Panc1 (cell line): ENCODE data around the gene NARF. TPM values are rescaled to one million over a fixed set of nuclear protein-coding genes. Genes with fewer than 3 reads are reported as not detected.

Experiments
- ATAC-seq: fragments of 200-7000 bp; cut with Tn5 transposase; 2 replicates; pipeline ENCODE4 v1.9.1; 2020; ENCODE audit warnings: mild to moderate bottlenecking, moderate library complexity
- BruUV-seq: library from RNA; stranded (reverse); fragments of 400-500 nt; replicated peaks from 2 replicates; lab custom pipeline; 2021; lab: Mats Ljungman, UMichigan
- CTCF ChIA-PET: fragments of 300-600 bp; sonication (Branson Sonifier 250); formaldehyde crosslinking; loops from one replicate; lab custom pipeline; 2022; ENCODE audit warnings: antibody characterized with exemption; lab: Charles Lee
- POLR2A ChIA-PET: fragments of 300-600 bp; sonication (Branson Sonifier 250); formaldehyde crosslinking; loops from one replicate; lab custom pipeline; 2022; ENCODE audit warnings: antibody characterized with exemption; lab: Charles Lee
- DNase-seq: peaks from one replicate; pipeline ENCODE4 v3.0.0-alpha.2; 2010; ENCODE audit warnings: low read depth, low spot score
- H3K27ac ChIP-seq: 2 replicates; pipeline ENCODE4 v1.5.1; 2011; ENCODE audit warnings: mild to moderate bottlenecking, low read length, inconsistent platforms
- H3K27me3 ChIP-seq: fragments of 200-500 bp; sonication (Bioruptor generic); 2 replicates; pipeline ENCODE4 v1.6.0; 2014; ENCODE audit warnings: low read length, inconsistent platforms; ENCODE audit not compliant: control insufficient read depth, insufficient read depth
- H3K36me3 ChIP-seq: fragments of 200-500 bp; sonication (Bioruptor generic); 2 replicates; pipeline ENCODE4 v1.5.1; 2014; ENCODE audit warnings: inconsistent platforms, mild to moderate bottlenecking, low read length, moderate library complexity; ENCODE audit not compliant: control insufficient read depth, insufficient read depth
- H3K4me1 ChIP-seq: 2 replicates; pipeline ENCODE4 v1.5.1; 2011; ENCODE audit warnings: inconsistent platforms, mild to moderate bottlenecking, low read length, moderate library complexity; ENCODE audit not compliant: control insufficient read depth, insufficient read depth
- H3K4me3 ChIP-seq, 2 experiments: 2 replicates each; pipeline ENCODE4 v1.5.1; 2011 to 2012; ENCODE audit warnings: low read depth in 2 of 2, low read length in 2 of 2, mild to moderate bottlenecking in 2 of 2, inconsistent platforms in 1 of 2, moderate library complexity in 1 of 2
- H3K9me3 ChIP-seq: fragments of 200-500 bp; sonication (Bioruptor generic); 2 replicates; pipeline ENCODE4 v1.5.1; 2014; ENCODE audit warnings: low read depth, mild to moderate bottlenecking, inconsistent platforms, low read length, moderate library complexity; ENCODE audit not compliant: control insufficient read depth, insufficient read depth
- CTCF ChIP-seq: fragments of 450-650 bp; IDR thresholded peaks from 2 replicates; pipeline ENCODE4 v1.5.1; 2017; ENCODE audit warnings: mild to moderate bottlenecking
- POLR2AphosphoS5 ChIP-seq: IDR thresholded peaks from 2 replicates; pipeline ENCODE4 v1.6.1; 2012; ENCODE audit warnings: mild to moderate bottlenecking, low read depth, low read length, moderate library complexity
- REST ChIP-seq, 2 experiments: IDR thresholded peaks; 2 replicates each; pipeline ENCODE4 v1.6.1; 2011 to 2012; ENCODE audit warnings: low read depth in 2 of 2, control low read depth in 1 of 2, low read length in 1 of 2, mild to moderate bottlenecking in 1 of 2, moderate library complexity in 1 of 2; ENCODE audit not compliant: insufficient read depth in 1 of 2
- SIN3A ChIP-seq: IDR thresholded peaks from 2 replicates; pipeline ENCODE4 v1.6.1; 2012; ENCODE audit warnings: low read depth, mild to moderate bottlenecking, low read length, moderate library complexity, borderline replicate concordance; ENCODE audit not compliant: insufficient read depth
- TCF7L2 ChIP-seq: IDR thresholded peaks from 2 replicates; pipeline ENCODE4 v1.6.1; 2011; ENCODE audit warnings: mild to moderate bottlenecking, low read depth, low read length, inconsistent platforms
- in situ Hi-C: cut with HindIII; loops from 2 replicates; pipeline ENCODE4 v1.10.0; 2016; ENCODE audit warnings: low sequenced_read_pairs, low pct_unique_long_range_greater_than_20kb
- intact Hi-C: fragments of 100-400 bp; cut with micrococcal nuclease; formaldehyde crosslinking; loops from one replicate; pipeline ENCODE4 v1.10.0; 2022; ENCODE audit not compliant: unreplicated experiment
- total RNA-seq: library from RNA; stranded (reverse); gene quantifications from one replicate; pipeline ENCODE4 v1.2.1, GENCODE V29; 2021; ENCODE audit not compliant: unreplicated experiment

The NARF gene
- total RNA-seq, 1 experiment from 2014 or later = 60.9 TPM

- no peaks in the 10 kb centered on the region for H3K9me3 ChIP-seq
- in situ Hi-C loops = no loop called here
- ATAC-seq (no peak; the same call in 1 of the 2 replicates), DNase-seq (no peak)
- H3K27ac ChIP-seq = peak overlapping the region; percentile 78
- TF ChIP-seq CTCF (no peak), POLR2AphosphoS5 (no peak), REST (IDR thresholded peaks at IDR 0.05; ENCODE audit: insufficient read depth in 1 of 2, low read depth in 2 of 2, low read length in 1 of 2) (no peak), TCF7L2 (no peak), SIN3A (no peak)
- H3K36me3 ChIP-seq = no peaks in the 10 kb centered on the region; the same call in 1 of the 2 replicates
- H3K4me3 ChIP-seq = peak overlapping the region; percentile 79 to 98
- POLR2A ChIA-PET = no interaction called here
- CTCF ChIA-PET = no interaction called here
- intact Hi-C loops = no loop called here
- peaks cover 21% of the 10 kb centered on the region for H3K4me1 ChIP-seq
- BruUV-seq = no TSS peak
- H3K27me3 ChIP-seq = no peaks in the 10 kb centered on the region
Measured at GRCh38 chr17:82449883-82450356, 8.6 kb upstream of the NARF start.

GRCh38 chr17:82450357-82451106 is 8.0 kb upstream of the NARF start, which contains the start of gene CYBC1:
Gene CYBC1 (minus strand): TSS chr17:82450752. CDS start chr17:82449254, 1,498 bp downstream.
- in situ Hi-C loops (no loop called here), intact Hi-C loops (no loop called here)
- Histone ChIP-seq H3K9me3 (no peaks in the 10 kb centered on the region), H3K27ac (peak within 1 kb of the TSS; percentile 100), H3K36me3 (no peaks in the 10 kb centered on the region; the same call in 1 of the 2 replicates), H3K4me1 (peaks cover 18% of the 10 kb centered on the region), H3K27me3 (no peaks in the 10 kb centered on the region), H3K4me3 (peak within 1 kb of the TSS; percentile 79 to 98)
- TF ChIP-seq SIN3A = peak; percentile 94; the same call in 1 of the 2 replicates
- TF ChIP-seq CTCF = no peak
- TF ChIP-seq POLR2AphosphoS5 = peak; percentile 84
- TF ChIP-seq REST (IDR thresholded peaks at IDR 0.05; ENCODE audit: insufficient read depth in 1 of 2, low read depth in 2 of 2, low read length in 1 of 2) = no peak
- no peak for TF ChIP-seq TCF7L2
- CTCF ChIA-PET = no interaction called here
- BruUV-seq = TSS peak; percentile 84
- POLR2A ChIA-PET = no interaction called here
- ATAC-seq (peak; percentile 95), DNase-seq (no peak)
